ENCODE measurements around the gene EFNA3.

- TF ChIP-seq CTCF (IDR thresholded peaks at IDR 0.05) (no peak), POLR2AphosphoS5 (IDR thresholded peaks at IDR 0.05; ENCODE audit: low read depth, low read length) (no peak), SIN3A (IDR thresholded peaks at IDR 0.05; ENCODE audit: borderline replicate concordance, insufficient read depth, low read depth, low read length) (no peak), TCF7L2 (IDR thresholded peaks at IDR 0.05; ENCODE audit: low read depth, low read length) (no peak)
Observed at GRCh38 chr1:155108296-155108695, 29.7 kb downstream of the EFNA3 start.

Measured in Panc1 (cell line).